Measurements from ENCODE around the gene STXBP1. TPM values are rescaled to one million over a fixed set of nuclear protein-coding genes. Genes with fewer than 3 reads are reported as not detected.

STXBP1 gene
- total and polyA plus RNA-seq, 2 experiments from 2014 or later = 48.6 to 50.4 TPM

DNA sequence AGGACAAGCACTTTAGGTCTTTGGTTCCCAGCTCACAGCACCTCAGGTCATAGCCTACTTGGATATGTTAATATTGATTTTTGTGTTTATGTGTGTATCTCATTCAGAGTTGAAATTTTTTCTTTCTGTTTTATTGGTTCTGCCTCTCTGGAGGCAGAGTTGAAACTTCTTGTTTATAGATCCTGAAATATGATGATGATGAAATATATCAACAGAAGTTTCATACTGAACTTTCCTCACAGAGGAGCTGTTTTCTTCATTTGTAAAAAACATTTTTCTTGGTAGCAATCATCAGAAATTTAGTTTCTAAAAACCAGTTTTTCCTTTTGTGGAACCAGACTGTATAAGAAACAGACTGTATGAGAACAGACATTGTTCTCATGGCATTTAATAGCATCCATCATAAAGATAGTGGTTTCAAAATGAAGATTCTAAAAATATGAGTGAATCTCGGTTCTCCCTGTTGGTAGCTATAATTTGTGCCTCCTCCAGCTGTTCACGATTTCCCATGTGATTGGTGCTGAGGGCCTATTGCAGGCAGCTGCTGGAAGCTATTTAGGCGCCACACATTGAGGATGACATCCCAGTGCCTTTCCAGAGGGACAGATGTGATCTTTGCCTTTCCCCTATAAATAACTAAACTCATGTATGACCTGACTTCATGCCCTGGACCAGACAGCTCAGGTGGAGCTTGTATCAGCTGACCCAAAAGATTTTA is 55.2 kb downstream of the STXBP1 start:
- no peaks in the 10 kb centered on the region for H3K4me1 Mint-ChIP-seq
- H3K27ac ChIP-seq (ENCODE audit: low read depth) = no peak overlapping the region
- ATAC-seq (no peak), DNase-seq (ENCODE audit: low spot score) (no peak)
- no peaks in the 10 kb centered on the region for H3K27me3 Mint-ChIP-seq (ENCODE audit: insufficient read depth, low read depth, poor library complexity)
- no peak overlapping the region for H3K4me3 ChIP-seq
- H3K9me3 Mint-ChIP-seq = no peaks in the 10 kb centered on the region
- H4K20me1 ChIP-seq (replicated peaks; ENCODE audit: insufficient read depth) = no peaks in the 10 kb centered on the region; the same call in 1 of the 2 replicates
- no peaks in the 10 kb centered on the region for H3K4me1 ChIP-seq (ENCODE audit: insufficient read depth)
- H3K4me2 ChIP-seq = no peak overlapping the region
- no peaks in the 10 kb centered on the region for H3K27me3 ChIP-seq (ENCODE audit: insufficient read depth)
- TF ChIP-seq EZH2phosphoT487 (IDR thresholded peaks at IDR 0.05; ENCODE audit: unreplicated experiment) (no peak), NANOG (IDR thresholded peaks at IDR 0.05; ENCODE audit: borderline replicate concordance) (no peak), ETS1 (IDR thresholded peaks at IDR 0.05) (no peak), ZNF114 (CRISPR knock-in tag; IDR thresholded peaks at IDR 0.05) (no peak), CREB1 (CRISPR knock-in tag; IDR thresholded peaks at IDR 0.05; ENCODE audit: low read depth) (no peak), STAT1 (IDR thresholded peaks at IDR 0.05; ENCODE audit: unreplicated experiment) (no peak), CTCF (conservative IDR thresholded peaks at IDR 0.05; ENCODE audit: low read depth in 2 of 2) (no peak), ZNF331 (CRISPR knock-in tag; IDR thresholded peaks at IDR 0.05; ENCODE audit: low read depth) (no peak), EZH2 (IDR thresholded peaks at IDR 0.05; ENCODE audit: low read depth, unreplicated experiment) (no peak), REST (IDR thresholded peaks at IDR 0.05; ENCODE audit: unreplicated experiment) (no peak), JUNB (IDR thresholded peaks at IDR 0.05; ENCODE audit: unreplicated experiment) (no peak), POLR2AphosphoS5 (IDR thresholded peaks at IDR 0.05; ENCODE audit: low read depth) (no peak)
- TF ChIP-seq, protein P1, sequence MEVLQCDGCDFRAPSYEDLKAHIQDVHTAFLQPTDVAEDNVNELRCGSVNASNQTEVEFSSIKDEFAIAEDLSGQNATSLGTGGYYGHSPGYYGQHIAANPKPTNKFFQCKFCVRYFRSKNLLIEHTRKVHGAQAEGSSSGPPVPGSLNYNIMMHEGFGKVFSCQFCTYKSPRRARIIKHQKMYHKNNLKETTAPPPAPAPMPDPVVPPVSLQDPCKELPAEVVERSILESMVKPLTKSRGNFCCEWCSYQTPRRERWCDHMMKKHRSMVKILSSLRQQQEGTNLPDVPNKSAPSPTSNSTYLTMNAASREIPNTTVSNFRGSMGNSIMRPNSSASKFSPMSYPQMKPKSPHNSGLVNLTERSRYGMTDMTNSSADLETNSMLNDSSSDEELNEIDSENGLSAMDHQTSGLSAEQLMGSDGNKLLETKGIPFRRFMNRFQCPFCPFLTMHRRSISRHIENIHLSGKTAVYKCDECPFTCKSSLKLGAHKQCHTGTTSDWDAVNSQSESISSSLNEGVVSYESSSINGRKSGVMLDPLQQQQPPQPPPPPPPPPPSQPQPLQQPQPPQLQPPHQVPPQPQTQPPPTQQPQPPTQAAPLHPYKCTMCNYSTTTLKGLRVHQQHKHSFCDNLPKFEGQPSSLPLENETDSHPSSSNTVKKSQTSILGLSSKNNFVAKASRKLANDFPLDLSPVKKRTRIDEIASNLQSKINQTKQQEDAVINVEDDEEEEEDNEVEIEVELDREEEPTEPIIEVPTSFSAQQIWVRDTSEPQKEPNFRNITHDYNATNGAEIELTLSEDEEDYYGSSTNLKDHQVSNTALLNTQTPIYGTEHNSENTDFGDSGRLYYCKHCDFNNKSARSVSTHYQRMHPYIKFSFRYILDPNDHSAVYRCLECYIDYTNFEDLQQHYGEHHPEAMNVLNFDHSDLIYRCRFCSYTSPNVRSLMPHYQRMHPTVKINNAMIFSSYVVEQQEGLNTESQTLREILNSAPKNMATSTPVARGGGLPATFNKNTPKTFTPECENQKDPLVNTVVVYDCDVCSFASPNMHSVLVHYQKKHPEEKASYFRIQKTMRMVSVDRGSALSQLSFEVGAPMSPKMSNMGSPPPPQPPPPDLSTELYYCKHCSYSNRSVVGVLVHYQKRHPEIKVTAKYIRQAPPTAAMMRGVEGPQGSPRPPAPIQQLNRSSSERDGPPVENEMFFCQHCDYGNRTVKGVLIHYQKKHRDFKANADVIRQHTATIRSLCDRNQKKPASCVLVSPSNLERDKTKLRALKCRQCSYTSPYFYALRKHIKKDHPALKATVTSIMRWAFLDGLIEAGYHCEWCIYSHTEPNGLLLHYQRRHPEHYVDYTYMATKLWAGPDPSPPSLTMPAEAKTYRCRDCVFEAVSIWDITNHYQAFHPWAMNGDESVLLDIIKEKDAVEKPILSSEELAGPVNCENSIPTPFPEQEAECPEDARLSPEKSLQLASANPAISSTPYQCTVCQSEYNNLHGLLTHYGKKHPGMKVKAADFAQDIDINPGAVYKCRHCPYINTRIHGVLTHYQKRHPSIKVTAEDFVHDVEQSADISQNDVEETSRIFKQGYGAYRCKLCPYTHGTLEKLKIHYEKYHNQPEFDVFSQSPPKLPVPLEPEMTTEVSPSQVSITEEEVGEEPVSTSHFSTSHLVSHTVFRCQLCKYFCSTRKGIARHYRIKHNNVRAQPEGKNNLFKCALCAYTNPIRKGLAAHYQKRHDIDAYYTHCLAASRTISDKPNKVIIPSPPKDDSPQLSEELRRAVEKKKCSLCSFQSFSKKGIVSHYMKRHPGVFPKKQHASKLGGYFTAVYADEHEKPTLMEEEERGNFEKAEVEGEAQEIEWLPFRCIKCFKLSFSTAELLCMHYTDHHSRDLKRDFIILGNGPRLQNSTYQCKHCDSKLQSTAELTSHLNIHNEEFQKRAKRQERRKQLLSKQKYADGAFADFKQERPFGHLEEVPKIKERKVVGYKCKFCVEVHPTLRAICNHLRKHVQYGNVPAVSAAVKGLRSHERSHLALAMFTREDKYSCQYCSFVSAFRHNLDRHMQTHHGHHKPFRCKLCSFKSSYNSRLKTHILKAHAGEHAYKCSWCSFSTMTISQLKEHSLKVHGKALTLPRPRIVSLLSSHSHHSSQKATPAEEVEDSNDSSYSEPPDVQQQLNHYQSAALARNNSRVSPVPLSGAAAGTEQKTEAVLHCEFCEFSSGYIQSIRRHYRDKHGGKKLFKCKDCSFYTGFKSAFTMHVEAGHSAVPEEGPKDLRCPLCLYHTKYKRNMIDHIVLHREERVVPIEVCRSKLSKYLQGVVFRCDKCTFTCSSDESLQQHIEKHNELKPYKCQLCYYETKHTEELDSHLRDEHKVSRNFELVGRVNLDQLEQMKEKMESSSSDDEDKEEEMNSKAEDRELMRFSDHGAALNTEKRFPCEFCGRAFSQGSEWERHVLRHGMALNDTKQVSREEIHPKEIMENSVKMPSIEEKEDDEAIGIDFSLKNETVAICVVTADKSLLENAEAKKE (CRISPR knock-in tag; IDR thresholded peaks at IDR 0.05) = no peak
- H3K27ac Mint-ChIP-seq = no peak overlapping the region
- H3F3A ChIP-seq (replicated peaks; ENCODE audit: low read depth) = no peaks in the 10 kb centered on the region
- peaks cover 37% of the 10 kb centered on the region for H3K36me3 Mint-ChIP-seq (ENCODE audit: low read depth)
- peaks cover 19% of the 10 kb centered on the region for H3K36me3 ChIP-seq (ENCODE audit: insufficient read depth)
- H3K79me2 ChIP-seq (replicated peaks; ENCODE audit: insufficient read depth) = no peaks in the 10 kb centered on the region
- H3K4me3 Mint-ChIP-seq = no peak overlapping the region
- no peak overlapping the region for H2AFZ ChIP-seq
- H3K9me2 ChIP-seq (ENCODE audit: insufficient read depth) = no peaks in the 10 kb centered on the region

Data from GM23338 (cell line).